GM10248 (cell line): ENCODE results near the gene SYNJ2.

Source experiments
- CTCF ChIA-PET: fragments of 300-600 bp; sonication (Branson Sonifier 250); formaldehyde crosslinking; extraction: SDS; loops from one replicate; lab custom pipeline; 2021; ENCODE audit warnings: antibody characterized with exemption; lab: Yijun Ruan, JAX
- POLR2A ChIA-PET: fragments of 350-650 bp; sonication (Branson Sonifier 250); formaldehyde crosslinking; extraction: SDS; loops from one replicate; lab custom pipeline; 2020; ENCODE audit warnings: antibody characterized with exemption; lab: Yijun Ruan, JAX
- DNase-seq: peaks from one replicate; pipeline ENCODE4 v3.0.0; 2012; ENCODE audit errors: extremely low spot score
- TF ChIP-seq, protein P1 (sequence below): IDR thresholded peaks from 2 replicates; pipeline ENCODE4 v1.5.1; 2012; ENCODE audit warnings: mild to moderate bottlenecking, low read depth; ENCODE audit errors: extremely low read depth, missing control alignments, control extremely low read depth

Gene SYNJ2

DNA sequence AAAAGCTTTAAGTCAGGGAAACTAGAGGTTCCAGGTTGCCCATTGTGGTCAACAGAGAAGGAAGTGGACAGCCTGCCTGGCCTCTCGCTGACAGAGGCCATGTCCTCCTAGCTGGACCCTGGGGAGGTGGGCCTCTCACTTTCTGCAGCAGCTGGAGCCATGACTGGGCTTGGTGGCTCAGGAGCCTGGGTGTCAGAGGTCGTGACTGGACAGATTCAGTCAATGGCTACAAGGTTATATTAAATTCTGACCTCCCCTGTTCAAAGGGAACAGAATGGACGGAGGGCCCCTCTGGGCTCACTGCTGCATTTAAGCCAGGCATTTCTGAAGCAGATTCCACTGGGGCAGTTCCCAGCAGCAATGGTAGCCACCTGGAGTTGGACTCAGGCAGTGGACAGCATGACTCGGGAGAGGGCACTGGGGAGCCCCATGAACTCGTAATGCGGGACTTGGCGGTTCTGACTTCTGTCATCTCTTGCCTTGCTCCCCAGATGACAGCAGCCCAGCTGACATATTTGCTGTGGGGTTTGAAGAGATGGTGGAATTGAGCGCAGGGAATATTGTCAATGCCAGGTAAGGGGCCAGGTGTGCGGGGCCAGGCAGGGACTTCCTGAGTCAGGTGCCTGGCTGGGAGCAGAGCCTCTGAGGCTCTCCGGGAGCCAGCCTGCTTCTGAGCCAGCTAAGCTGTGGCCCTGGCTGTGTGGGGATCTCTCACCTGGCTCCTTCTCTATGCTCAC lies 86.7 kb downstream of the SYNJ2 start:
- TF ChIP-seq, protein P1, sequence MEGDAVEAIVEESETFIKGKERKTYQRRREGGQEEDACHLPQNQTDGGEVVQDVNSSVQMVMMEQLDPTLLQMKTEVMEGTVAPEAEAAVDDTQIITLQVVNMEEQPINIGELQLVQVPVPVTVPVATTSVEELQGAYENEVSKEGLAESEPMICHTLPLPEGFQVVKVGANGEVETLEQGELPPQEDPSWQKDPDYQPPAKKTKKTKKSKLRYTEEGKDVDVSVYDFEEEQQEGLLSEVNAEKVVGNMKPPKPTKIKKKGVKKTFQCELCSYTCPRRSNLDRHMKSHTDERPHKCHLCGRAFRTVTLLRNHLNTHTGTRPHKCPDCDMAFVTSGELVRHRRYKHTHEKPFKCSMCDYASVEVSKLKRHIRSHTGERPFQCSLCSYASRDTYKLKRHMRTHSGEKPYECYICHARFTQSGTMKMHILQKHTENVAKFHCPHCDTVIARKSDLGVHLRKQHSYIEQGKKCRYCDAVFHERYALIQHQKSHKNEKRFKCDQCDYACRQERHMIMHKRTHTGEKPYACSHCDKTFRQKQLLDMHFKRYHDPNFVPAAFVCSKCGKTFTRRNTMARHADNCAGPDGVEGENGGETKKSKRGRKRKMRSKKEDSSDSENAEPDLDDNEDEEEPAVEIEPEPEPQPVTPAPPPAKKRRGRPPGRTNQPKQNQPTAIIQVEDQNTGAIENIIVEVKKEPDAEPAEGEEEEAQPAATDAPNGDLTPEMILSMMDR = no peak

DNA sequence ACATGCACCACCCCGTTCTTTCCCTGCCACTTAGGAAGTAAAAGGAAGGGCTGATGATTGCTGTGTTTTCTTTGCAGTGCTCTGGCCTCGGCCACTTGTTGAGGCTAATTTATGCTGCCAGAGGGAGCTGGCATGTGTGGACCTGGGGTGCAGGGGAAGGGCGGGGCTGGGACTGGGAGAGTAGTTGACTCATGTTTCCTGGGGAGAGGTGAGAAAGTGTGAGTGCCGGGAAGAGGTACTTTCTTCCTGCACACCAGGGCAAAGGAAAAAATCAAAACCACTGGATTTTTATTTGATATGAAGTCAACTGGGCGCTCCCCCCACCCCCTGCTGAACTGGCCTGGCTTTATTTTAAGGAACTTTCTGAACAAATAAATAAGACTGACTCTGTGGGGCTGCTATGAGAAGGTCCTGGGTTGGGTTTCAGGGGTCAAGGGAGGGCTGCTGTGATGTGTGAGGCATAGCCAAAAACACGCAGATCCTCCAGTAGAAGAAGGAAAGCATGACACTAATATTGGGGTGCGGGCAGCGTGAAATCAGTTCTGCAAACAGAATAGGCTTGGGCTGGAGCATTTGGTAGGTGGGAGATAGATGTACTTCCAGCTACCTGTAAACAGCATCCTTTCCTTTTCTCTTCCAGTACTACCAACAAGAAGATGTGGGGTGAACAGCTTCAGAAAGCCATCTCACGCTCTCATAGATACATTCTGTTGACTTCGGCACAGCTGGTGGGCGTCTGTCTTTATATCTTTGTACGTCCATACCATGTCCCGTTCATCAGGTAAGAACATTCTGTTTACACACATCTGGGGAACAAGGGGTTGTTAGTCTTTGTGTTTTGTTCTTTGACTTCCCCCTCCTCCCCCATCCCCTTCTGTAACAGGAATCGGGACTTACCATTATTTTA lies 87.5 kb downstream of the SYNJ2 start:
- TF ChIP-seq, protein P1 = no peak
- no peak for DNase-seq
- ChIA-PET CTCF (interaction anchor here (1.2 to 10.3 kb wide), 5 partner anchors 10 to 88 kb away, joined by 3 to 119 read pairs (median 53); partner anchors contain the start of gene SYNJ2), POLR2A (interaction anchor here (0.6 kb wide), 1 partner anchor 72 kb away, joined by 3 read pairs; no protein-coding TSS in a partner anchor)

More for the DNA sequence above, 86.7 kb downstream of the SYNJ2 start:
- POLR2A ChIA-PET = no interaction called here
- no peak for DNase-seq
- CTCF ChIA-PET = interaction anchor here (9.7 to 10.3 kb wide), 2 partner anchors 10 to 87 kb away, joined by 53 to 119 read pairs; partner anchors contain the start of gene SYNJ2

DNA sequence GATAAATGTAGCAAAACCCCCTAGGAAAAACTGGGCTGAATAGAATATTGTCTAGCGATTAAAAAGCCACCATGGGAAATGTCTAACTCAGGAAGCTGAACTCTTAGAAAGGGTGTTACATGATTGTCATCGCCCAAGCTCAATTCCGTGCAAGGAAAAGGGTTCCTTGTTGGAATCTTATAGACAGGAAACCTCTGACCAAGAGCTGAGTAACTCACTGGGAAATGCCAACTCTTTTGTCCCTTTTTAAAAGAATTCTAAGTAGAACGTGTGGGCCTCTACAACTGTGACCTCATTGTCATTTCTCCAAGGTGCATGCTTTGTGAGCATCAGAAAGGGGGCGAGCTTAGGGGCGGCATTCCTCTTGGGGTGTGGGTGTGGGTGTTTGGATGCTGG lies 88.1 kb downstream of the SYNJ2 start:
- TF ChIP-seq, protein P1 = no peak
- DNase-seq = no peak
- ChIA-PET POLR2A (interaction anchor here (0.6 kb wide), 1 partner anchor 73 kb away, joined by 3 read pairs; no protein-coding TSS in a partner anchor), CTCF (interaction anchor here (1.1 to 10.3 kb wide), 8 partner anchors 11 to 122 kb away, joined by 3 to 119 read pairs (median 18); partner anchors contain the start of gene SYNJ2)

DNA sequence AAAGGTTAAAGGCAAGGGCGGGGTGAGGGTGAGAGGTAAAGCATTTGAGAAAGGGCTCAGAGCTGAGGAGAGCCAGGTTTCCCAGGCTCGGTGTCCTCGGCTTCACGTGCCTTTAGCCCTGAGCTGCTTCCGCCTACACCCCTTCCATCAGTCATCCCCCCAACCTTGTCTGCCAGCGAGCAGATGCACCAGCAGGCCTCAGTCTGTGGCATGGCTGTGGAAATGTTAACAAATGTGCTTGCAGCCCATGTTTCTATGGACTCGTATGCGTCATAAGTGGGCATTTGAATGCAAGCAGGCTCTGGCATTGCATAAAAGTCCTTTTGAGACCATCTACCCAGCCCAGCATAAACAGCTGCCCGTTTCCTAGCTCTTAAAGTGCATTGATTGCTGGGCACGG lies 88.8 kb downstream of the SYNJ2 start:
- CTCF ChIA-PET = interaction anchor here (1.1 to 10.3 kb wide), 10 partner anchors 12 to 756 kb away, joined by 3 to 119 read pairs (median 14); partner anchors contain the start of gene SYNJ2
- TF ChIP-seq, protein P1 = no peak
- DNase-seq = no peak
- POLR2A ChIA-PET = no interaction called here

DNA sequence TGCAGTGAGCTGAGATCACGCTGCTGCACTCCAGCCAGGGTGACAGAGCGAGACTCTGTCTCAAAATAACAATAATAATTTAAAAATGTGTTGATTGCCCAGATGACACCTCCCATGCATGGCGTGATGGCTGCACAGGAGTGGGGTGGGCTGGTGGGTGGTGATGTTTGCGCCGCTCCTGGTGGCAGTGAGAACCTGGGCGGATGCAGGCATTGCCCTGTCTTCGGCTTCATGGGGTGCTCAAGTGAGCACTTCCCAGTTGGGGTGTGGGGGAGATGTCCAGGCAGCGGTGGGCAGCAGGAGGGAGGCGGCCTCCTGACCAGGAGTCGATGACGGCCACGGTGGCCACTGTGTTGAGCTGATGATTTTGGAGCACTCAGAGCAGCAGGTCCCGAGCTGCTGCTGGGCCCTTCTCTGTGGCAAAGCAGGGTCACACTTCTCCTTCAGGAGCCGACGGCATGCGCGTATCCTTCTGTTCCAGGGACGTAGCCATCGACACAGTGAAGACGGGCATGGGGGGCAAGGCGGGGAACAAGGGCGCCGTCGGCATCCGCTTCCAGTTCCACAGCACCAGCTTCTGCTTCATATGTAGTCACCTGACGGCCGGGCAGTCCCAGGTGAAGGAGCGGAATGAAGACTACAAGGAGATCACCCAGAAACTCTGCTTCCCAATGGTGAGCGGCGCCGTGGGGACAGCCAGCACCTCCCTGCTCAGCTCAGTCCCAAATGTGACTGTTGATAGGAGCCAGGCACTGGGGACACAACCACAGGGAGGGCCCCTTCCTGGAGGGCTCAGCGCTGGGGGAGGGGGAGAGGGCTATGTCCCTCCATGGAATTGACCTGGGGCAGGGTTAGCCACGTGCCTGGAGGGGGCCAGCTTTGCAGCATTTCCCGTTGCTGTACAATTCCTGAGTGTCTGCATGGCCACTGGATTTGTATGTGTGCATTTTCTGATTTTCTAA lies 89.7 kb downstream of the SYNJ2 start:
- ChIA-PET CTCF (interaction anchor here (0.8 to 10.3 kb wide), 26 partner anchors 12 to 757 kb away, joined by 3 to 119 read pairs (median 5); partner anchors contain the start of gene SYNJ2), POLR2A (no interaction called here)
- TF ChIP-seq, protein P1 = no peak
- no peak for DNase-seq
